ENCODE measurements around the gene GPR3.
"Not testable (repeated sequence)": the region's sequence is repeated elsewhere in the genome, so short reads cannot be mapped to it uniquely, and the experiment has no call there.

The GPR3 gene

GRCh38 chr1:27399251-27400025 lies 7.0 kb downstream of the GPR3 start:
- Histone ChIP-seq H3K9ac (ENCODE audit: low read depth, low read length) (peak overlapping the region; percentile 16), H3K27me3 (ENCODE audit: control insufficient read depth, insufficient read depth, low read length) (no peaks in the 10 kb centered on the region), H3K9me3 (ENCODE audit: control insufficient read depth, insufficient read depth, low read length) (no peaks in the 10 kb centered on the region), H3K36me3 (ENCODE audit: control insufficient read depth, insufficient read depth, low read length) (peaks cover 7% of the 10 kb centered on the region), H3K4me1 (ENCODE audit: control insufficient read depth, insufficient read depth, low read length) (peaks cover 26% of the 10 kb centered on the region), H3K4me3 (ENCODE audit: low read depth, low read length) (peak overlapping the region; percentile 4)

- Histone ChIP-seq H3K36me3 (ENCODE audit: control insufficient read depth, insufficient read depth, low read length) (peaks cover 4% of the 10 kb centered on the region), H3K4me3 (ENCODE audit: low read depth, low read length) (no peak overlapping the region), H3K27me3 (ENCODE audit: control insufficient read depth, insufficient read depth, low read length) (no peaks in the 10 kb centered on the region), H3K9me3 (ENCODE audit: control insufficient read depth, insufficient read depth, low read length) (no peaks in the 10 kb centered on the region), H3K9ac (ENCODE audit: low read depth, low read length) (no peak overlapping the region), H3K4me1 (ENCODE audit: control insufficient read depth, insufficient read depth, low read length) (peaks cover 28% of the 10 kb centered on the region)
These were observed 7.9 kb downstream of the GPR3 start for GRCh38 chr1:27400082-27400962.

GRCh38 chr1:27400963-27401341 lies 8.5 kb downstream of the GPR3 start:
- H3K27me3 ChIP-seq (ENCODE audit: control insufficient read depth, insufficient read depth, low read length): no peaks in the 10 kb centered on the region
- H3K9me3 ChIP-seq (ENCODE audit: control insufficient read depth, insufficient read depth, low read length): no peaks in the 10 kb centered on the region
- H3K4me3 ChIP-seq (ENCODE audit: low read depth, low read length): no peak overlapping the region
- H3K4me1 ChIP-seq (ENCODE audit: control insufficient read depth, insufficient read depth, low read length): peaks cover 29% of the 10 kb centered on the region
- H3K9ac ChIP-seq (ENCODE audit: low read depth, low read length): no peak overlapping the region
- H3K36me3 ChIP-seq (ENCODE audit: control insufficient read depth, insufficient read depth, low read length): peaks cover 4% of the 10 kb centered on the region

GRCh38 chr1:27402349-27402754 lies 9.9 kb downstream of the GPR3 start:
- no peaks in the 10 kb centered on the region for H3K27me3 ChIP-seq (ENCODE audit: control insufficient read depth, insufficient read depth, low read length)
- H3K9ac ChIP-seq (ENCODE audit: low read depth, low read length): no peak overlapping the region
- H3K4me3 ChIP-seq (ENCODE audit: low read depth, low read length): no peak overlapping the region
- H3K9me3 ChIP-seq (ENCODE audit: control insufficient read depth, insufficient read depth, low read length): no peaks in the 10 kb centered on the region
- H3K36me3 ChIP-seq (ENCODE audit: control insufficient read depth, insufficient read depth, low read length): peaks cover 4% of the 10 kb centered on the region
- H3K4me1 ChIP-seq (ENCODE audit: control insufficient read depth, insufficient read depth, low read length): peaks cover 33% of the 10 kb centered on the region

- H3K36me3 ChIP-seq (ENCODE audit: control insufficient read depth, insufficient read depth, low read length): peaks cover 4% of the 10 kb centered on the region
- H3K9me3 ChIP-seq (ENCODE audit: control insufficient read depth, insufficient read depth, low read length): no peaks in the 10 kb centered on the region
- peak overlapping the region; percentile 5 for H3K9ac ChIP-seq (ENCODE audit: low read depth, low read length)
- H3K4me1 ChIP-seq (ENCODE audit: control insufficient read depth, insufficient read depth, low read length): peaks cover 29% of the 10 kb centered on the region
- no peak overlapping the region for H3K4me3 ChIP-seq (ENCODE audit: low read depth, low read length)
- no peaks in the 10 kb centered on the region for H3K27me3 ChIP-seq (ENCODE audit: control insufficient read depth, insufficient read depth, low read length)
These were observed 10.8 kb downstream of the GPR3 start for GRCh38 chr1:27403065-27403726.

- Histone ChIP-seq H3K4me3 (ENCODE audit: low read depth, low read length) (no peak overlapping the region), H3K9ac (ENCODE audit: low read depth, low read length) (peak overlapping the region; percentile 54), H3K27me3 (ENCODE audit: control insufficient read depth, insufficient read depth, low read length) (no peaks in the 10 kb centered on the region), H3K36me3 (ENCODE audit: control insufficient read depth, insufficient read depth, low read length) (peaks cover 4% of the 10 kb centered on the region), H3K9me3 (ENCODE audit: control insufficient read depth, insufficient read depth, low read length) (no peaks in the 10 kb centered on the region), H3K4me1 (ENCODE audit: control insufficient read depth, insufficient read depth, low read length) (peaks cover 26% of the 10 kb centered on the region)
These were observed 11.5 kb downstream of the GPR3 start for GRCh38 chr1:27403931-27404330.

- Histone ChIP-seq H3K27me3 (ENCODE audit: control insufficient read depth, insufficient read depth, low read length) (no peaks in the 10 kb centered on the region), H3K4me1 (ENCODE audit: control insufficient read depth, insufficient read depth, low read length) (peaks cover 23% of the 10 kb centered on the region), H3K9ac (ENCODE audit: low read depth, low read length) (peak overlapping the region; percentile 8), H3K4me3 (ENCODE audit: low read depth, low read length) (no peak overlapping the region), H3K9me3 (ENCODE audit: control insufficient read depth, insufficient read depth, low read length) (no peaks in the 10 kb centered on the region), H3K36me3 (ENCODE audit: control insufficient read depth, insufficient read depth, low read length) (peaks cover 9% of the 10 kb centered on the region)
These were observed 12.7 kb downstream of the GPR3 start for GRCh38 chr1:27405074-27405473.

- peaks cover 20% of the 10 kb centered on the region for H3K4me1 ChIP-seq (ENCODE audit: control insufficient read depth, insufficient read depth, low read length)
- H3K4me3 ChIP-seq (ENCODE audit: low read depth, low read length); H3K27me3 ChIP-seq (ENCODE audit: control insufficient read depth, insufficient read depth, low read length); H3K36me3 ChIP-seq (ENCODE audit: control insufficient read depth, insufficient read depth, low read length); H3K9me3 ChIP-seq (ENCODE audit: control insufficient read depth, insufficient read depth, low read length): not testable (repeated sequence)
- H3K9ac ChIP-seq (ENCODE audit: low read depth, low read length): peak overlapping the region; percentile 24
These were observed 13.4 kb downstream of the GPR3 start for GRCh38 chr1:27405598-27406361.

GRCh38 chr1:27406362-27406680 lies 13.9 kb downstream of the GPR3 start:
- peaks cover 20% of the 10 kb centered on the region for H3K4me1 ChIP-seq (ENCODE audit: control insufficient read depth, insufficient read depth, low read length)
- no peaks in the 10 kb centered on the region for H3K9me3 ChIP-seq (ENCODE audit: control insufficient read depth, insufficient read depth, low read length)
- no peaks in the 10 kb centered on the region for H3K27me3 ChIP-seq (ENCODE audit: control insufficient read depth, insufficient read depth, low read length)
- H3K4me3 ChIP-seq (ENCODE audit: low read depth, low read length): no peak overlapping the region
- H3K36me3 ChIP-seq (ENCODE audit: control insufficient read depth, insufficient read depth, low read length): peaks cover 14% of the 10 kb centered on the region
- peak overlapping the region; percentile 24 for H3K9ac ChIP-seq (ENCODE audit: low read depth, low read length)

- not testable (repeated sequence) for H3K27me3 ChIP-seq (ENCODE audit: control insufficient read depth, insufficient read depth, low read length); H3K9me3 ChIP-seq (ENCODE audit: control insufficient read depth, insufficient read depth, low read length); H3K4me3 ChIP-seq (ENCODE audit: low read depth, low read length); H3K9ac ChIP-seq (ENCODE audit: low read depth, low read length)
- H3K4me1 ChIP-seq (ENCODE audit: control insufficient read depth, insufficient read depth, low read length): peaks cover 20% of the 10 kb centered on the region
- peaks cover 15% of the 10 kb centered on the region for H3K36me3 ChIP-seq (ENCODE audit: control insufficient read depth, insufficient read depth, low read length)
These were observed 14.4 kb downstream of the GPR3 start for GRCh38 chr1:27406791-27407190.

- no peaks in the 10 kb centered on the region for H3K9me3 ChIP-seq (ENCODE audit: control insufficient read depth, insufficient read depth, low read length)
- no peak overlapping the region for H3K9ac ChIP-seq (ENCODE audit: low read depth, low read length)
- no peak overlapping the region for H3K4me3 ChIP-seq (ENCODE audit: low read depth, low read length)
- H3K27me3 ChIP-seq (ENCODE audit: control insufficient read depth, insufficient read depth, low read length): no peaks in the 10 kb centered on the region
- peaks cover 20% of the 10 kb centered on the region for H3K36me3 ChIP-seq (ENCODE audit: control insufficient read depth, insufficient read depth, low read length)
- H3K4me1 ChIP-seq (ENCODE audit: control insufficient read depth, insufficient read depth, low read length): peaks cover 13% of the 10 kb centered on the region
These were observed 15.7 kb downstream of the GPR3 start for GRCh38 chr1:27408151-27408550.
